ENCODE measurements around the gene ANO1.

- TF ChIP-seq, protein P1, sequence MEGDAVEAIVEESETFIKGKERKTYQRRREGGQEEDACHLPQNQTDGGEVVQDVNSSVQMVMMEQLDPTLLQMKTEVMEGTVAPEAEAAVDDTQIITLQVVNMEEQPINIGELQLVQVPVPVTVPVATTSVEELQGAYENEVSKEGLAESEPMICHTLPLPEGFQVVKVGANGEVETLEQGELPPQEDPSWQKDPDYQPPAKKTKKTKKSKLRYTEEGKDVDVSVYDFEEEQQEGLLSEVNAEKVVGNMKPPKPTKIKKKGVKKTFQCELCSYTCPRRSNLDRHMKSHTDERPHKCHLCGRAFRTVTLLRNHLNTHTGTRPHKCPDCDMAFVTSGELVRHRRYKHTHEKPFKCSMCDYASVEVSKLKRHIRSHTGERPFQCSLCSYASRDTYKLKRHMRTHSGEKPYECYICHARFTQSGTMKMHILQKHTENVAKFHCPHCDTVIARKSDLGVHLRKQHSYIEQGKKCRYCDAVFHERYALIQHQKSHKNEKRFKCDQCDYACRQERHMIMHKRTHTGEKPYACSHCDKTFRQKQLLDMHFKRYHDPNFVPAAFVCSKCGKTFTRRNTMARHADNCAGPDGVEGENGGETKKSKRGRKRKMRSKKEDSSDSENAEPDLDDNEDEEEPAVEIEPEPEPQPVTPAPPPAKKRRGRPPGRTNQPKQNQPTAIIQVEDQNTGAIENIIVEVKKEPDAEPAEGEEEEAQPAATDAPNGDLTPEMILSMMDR (IDR thresholded peaks at IDR 0.05): no peak
- TF ChIP-seq POLR2A (IDR thresholded peaks at IDR 0.05): no peak
Observed at GRCh38 chr11:70173018-70173417, 94.9 kb downstream of the ANO1 start.

All from uterus (tissue), 2 donors.